OCI-LY1 (cell line): Measurements from ENCODE around the gene AMOT.

ENCODE experiments used
- H2AFZ ChIP-seq: fragments of 200-600 bp; sonication (generic), shearing (Covaris generic); 2 replicates; pipeline ENCODE4 v1.6.0; 2014; ENCODE audit warnings: antibody characterized with exemption, mild to moderate bottlenecking, low read length
- H3F3A ChIP-seq: fragments of 200-600 bp; sonication (generic), shearing (Covaris generic); 2 replicates; pipeline ENCODE4 v1.6.0; 2014; ENCODE audit warnings: mild to moderate bottlenecking, antibody characterized with exemption, low read length, moderate library complexity; ENCODE audit not compliant: insufficient read depth
- H3K27ac ChIP-seq: fragments of 200-600 bp; sonication (generic); 2 replicates; pipeline ENCODE4 v1.5.1; 2014; ENCODE audit warnings: low read length, mixed run types, mild to moderate bottlenecking, low read depth; ENCODE audit not compliant: poor library complexity, severe bottlenecking
- H3K27me3 ChIP-seq: fragments of 200-600 bp; sonication (generic); 2 replicates; pipeline ENCODE4 v1.6.0; 2014; ENCODE audit warnings: antibody characterized with exemption, mild to moderate bottlenecking, low read length, moderate library complexity; ENCODE audit not compliant: insufficient read depth
- H3K36me3 ChIP-seq: fragments of 200-600 bp; sonication (generic); 2 replicates; pipeline ENCODE4 v1.6.1; 2014; ENCODE audit warnings: mild to moderate bottlenecking, antibody characterized with exemption, low read length, moderate library complexity, mixed read lengths; ENCODE audit not compliant: insufficient read depth
- H3K4me1 ChIP-seq: fragments of 200-600 bp; sonication (generic); 2 replicates; pipeline ENCODE4 v1.5.1; 2014; ENCODE audit warnings: mild to moderate bottlenecking, low read length, moderate library complexity; ENCODE audit not compliant: insufficient read depth, severe bottlenecking
- H3K4me2 ChIP-seq: fragments of 200-600 bp; sonication (generic), shearing (Covaris generic); 2 replicates; pipeline ENCODE4 v1.6.1; 2014; ENCODE audit warnings: low read length
- H3K4me3 ChIP-seq: fragments of 200-600 bp; sonication (generic); 2 replicates; pipeline ENCODE4 v1.5.1; 2014; ENCODE audit warnings: low read length, low read depth, mild to moderate bottlenecking, mixed read lengths; ENCODE audit not compliant: poor library complexity, severe bottlenecking
- H3K79me2 ChIP-seq: fragments of 200-600 bp; shearing (Covaris generic); 2 replicates; pipeline ENCODE4 v1.6.1; 2016; ENCODE audit warnings: mixed run types, low read length, mixed read lengths; ENCODE audit not compliant: insufficient read depth
- H3K9ac ChIP-seq: fragments of 200-600 bp; sonication (generic), shearing (Covaris generic); 2 replicates; pipeline ENCODE4 v1.6.1; 2014; ENCODE audit warnings: mild to moderate bottlenecking, low read length, mixed read lengths
- H3K9me2 ChIP-seq: fragments of 200-600 bp; sonication (generic), shearing (Covaris generic); 2 replicates; pipeline ENCODE4 v1.6.1; 2014; ENCODE audit warnings: low read depth, mild to moderate bottlenecking, low read length, mixed read lengths
- H3K9me3 ChIP-seq: fragments of 200-600 bp; shearing (Covaris generic); 2 replicates; pipeline ENCODE4 v1.6.1; 2014; ENCODE audit warnings: low read length, mixed read lengths
- H4K20me1 ChIP-seq: fragments of 200-600 bp; sonication (generic), shearing (Covaris generic); 2 replicates; pipeline ENCODE4 v1.6.0; 2016; ENCODE audit warnings: mild to moderate bottlenecking, low read length; ENCODE audit not compliant: insufficient read depth
- EZH2 ChIP-seq: fragments of 200-600 bp; sonication (generic), shearing (Covaris generic); IDR thresholded peaks from 2 replicates; pipeline ENCODE4 v1.8.0; 2017; ENCODE audit warnings: borderline replicate concordance, mixed run types, mild to moderate bottlenecking, antibody characterized with exemption, low read length, moderate library complexity, mixed read lengths
- TF ChIP-seq, protein P1 (sequence below): fragments of 200-600 bp; sonication (generic), shearing (Covaris generic); IDR thresholded peaks from 2 replicates; pipeline ENCODE4 v1.5.1; 2017; ENCODE audit warnings: mild to moderate bottlenecking, antibody characterized with exemption, low read length, moderate library complexity, mixed read lengths

AMOT gene

DNA sequence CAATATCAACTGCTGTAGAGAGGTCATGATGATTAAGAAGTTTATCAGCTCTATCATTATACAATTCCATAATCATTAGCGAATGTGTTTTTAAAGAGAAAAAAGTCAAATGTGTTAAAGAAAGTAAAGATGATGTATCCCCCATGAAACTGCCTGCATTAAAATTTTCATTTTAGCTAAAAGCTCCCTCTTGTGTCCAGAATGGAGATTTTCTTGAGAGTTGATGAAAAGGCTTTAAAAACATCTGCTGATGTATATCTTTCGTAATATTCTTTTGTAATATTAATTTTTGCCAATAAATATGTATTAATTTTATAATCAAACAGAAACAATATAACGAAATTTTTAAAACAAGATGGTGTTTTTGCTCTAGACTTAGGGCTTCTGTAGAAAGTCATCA lies 108.8 kb downstream of the AMOT start:
- Histone ChIP-seq H3K27me3 (no peaks in the 10 kb centered on the region), H3K9ac (no peak overlapping the region), H3K9me3 (no peaks in the 10 kb centered on the region), H3K36me3 (no peaks in the 10 kb centered on the region), H3K4me2 (no peak overlapping the region), H3K79me2 (no peaks in the 10 kb centered on the region), H3K4me3 (no peak overlapping the region), H3F3A (no peaks in the 10 kb centered on the region), H4K20me1 (no peaks in the 10 kb centered on the region), H3K27ac (no peak overlapping the region), H2AFZ (no peak overlapping the region), H3K4me1 (no peaks in the 10 kb centered on the region), H3K9me2 (no peaks in the 10 kb centered on the region)
- TF ChIP-seq, protein P1, sequence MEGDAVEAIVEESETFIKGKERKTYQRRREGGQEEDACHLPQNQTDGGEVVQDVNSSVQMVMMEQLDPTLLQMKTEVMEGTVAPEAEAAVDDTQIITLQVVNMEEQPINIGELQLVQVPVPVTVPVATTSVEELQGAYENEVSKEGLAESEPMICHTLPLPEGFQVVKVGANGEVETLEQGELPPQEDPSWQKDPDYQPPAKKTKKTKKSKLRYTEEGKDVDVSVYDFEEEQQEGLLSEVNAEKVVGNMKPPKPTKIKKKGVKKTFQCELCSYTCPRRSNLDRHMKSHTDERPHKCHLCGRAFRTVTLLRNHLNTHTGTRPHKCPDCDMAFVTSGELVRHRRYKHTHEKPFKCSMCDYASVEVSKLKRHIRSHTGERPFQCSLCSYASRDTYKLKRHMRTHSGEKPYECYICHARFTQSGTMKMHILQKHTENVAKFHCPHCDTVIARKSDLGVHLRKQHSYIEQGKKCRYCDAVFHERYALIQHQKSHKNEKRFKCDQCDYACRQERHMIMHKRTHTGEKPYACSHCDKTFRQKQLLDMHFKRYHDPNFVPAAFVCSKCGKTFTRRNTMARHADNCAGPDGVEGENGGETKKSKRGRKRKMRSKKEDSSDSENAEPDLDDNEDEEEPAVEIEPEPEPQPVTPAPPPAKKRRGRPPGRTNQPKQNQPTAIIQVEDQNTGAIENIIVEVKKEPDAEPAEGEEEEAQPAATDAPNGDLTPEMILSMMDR = no peak
- no peak for TF ChIP-seq EZH2
